Activated CD8-positive, alpha-beta memory T cell treated with anti-CD3 and anti-CD28 coated beads for 1 hour (primary cell): ENCODE data around the gene CNTLN.
"Not testable (repeated sequence)": the region's sequence is repeated elsewhere in the genome, so short reads cannot be mapped to it uniquely, and the experiment has no call there.

Experiments
- DNase-seq, 2 donors: peaks; one replicate each; pipeline ENCODE4 v3.0.0-alpha.2; 2020; ENCODE audit warnings: low read depth in 1 of 2; ENCODE audit errors: extremely low read depth in 1 of 2

Gene CNTLN

DNA sequence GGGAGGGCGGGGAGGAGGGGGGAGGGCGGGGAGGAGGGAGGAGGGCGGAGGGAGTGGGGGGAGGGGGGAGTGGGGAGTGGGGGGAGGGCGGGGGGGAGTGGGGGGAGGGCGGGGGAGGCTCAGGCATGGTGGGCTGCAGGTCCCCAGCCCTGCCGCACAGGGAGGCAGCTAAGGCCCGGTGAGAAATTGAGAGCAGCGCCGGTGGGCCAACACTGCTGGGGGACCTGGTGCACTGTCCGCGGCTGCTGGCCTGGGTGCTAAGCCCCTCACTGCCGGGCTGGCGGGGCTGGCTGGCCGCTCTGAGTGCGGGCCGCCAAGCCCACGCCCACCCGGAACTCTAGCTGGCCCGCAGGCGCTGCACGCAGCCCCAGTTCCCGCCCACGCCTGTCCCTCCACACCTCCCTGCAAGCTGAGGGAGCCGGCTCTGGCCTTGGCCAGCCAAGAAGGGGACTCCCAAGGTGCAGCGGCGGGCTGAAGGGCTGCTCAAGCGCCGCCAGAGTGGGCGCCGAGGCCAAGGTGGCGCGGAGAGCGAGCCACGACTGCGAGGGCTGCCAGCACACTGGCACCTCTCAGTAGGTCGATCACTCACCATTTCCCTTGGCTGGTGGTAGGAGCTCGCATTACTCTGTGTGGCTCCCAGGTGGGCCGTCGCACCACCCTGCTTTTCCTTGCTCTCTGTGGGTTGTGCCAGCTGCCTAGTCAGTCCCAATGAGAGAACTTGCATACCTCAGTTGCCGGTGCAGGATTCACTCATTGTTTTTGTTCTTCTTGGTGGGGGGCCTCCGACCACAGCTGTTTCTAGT lies 160.2 kb downstream of the CNTLN start:
- no peak for DNase-seq

DNA sequence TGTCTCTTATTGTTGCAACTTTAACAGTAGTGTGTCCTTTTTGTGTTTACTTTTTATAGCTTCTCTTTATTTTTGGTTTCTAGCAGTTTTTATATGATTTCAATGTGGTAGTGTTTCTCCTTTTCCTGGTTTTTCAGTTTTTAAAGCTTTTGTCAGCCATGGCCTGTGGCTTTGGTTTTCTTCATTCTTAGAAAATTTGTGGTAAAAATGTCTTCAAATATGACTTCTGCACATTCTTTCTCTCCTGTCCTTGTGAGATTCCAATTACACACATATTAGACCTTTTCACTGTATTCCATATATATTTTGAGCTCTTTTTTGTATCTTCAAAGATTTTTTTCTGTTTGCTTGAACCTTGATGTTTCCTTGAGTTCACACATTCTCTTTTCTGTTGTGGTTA lies 180.5 kb downstream of the CNTLN start:
- no peak for DNase-seq

DNA sequence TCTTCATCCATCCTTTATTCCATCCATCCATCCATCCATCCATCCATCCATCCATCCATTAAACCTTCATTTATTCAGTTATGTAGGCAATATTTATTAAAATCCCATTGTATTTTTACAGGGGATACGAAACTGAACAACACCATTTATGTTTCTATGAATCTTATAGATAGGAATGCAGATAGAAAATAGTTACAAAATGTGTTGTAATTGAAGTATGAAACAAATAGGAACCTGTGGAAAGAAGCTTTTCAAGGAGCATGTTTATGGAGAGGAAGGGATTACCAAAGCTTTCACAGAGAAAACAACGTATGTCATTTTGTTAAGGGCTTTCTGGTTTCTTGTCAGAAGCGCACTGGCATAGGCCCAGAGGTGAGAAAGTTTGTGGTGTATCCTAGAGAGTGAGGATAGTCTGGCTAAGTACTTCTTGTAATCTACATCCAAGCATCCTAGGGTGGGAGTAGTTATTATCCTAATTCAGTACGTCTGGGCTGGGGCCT lies 184.0 kb downstream of the CNTLN start:
- DNase-seq = no peak

DNA sequence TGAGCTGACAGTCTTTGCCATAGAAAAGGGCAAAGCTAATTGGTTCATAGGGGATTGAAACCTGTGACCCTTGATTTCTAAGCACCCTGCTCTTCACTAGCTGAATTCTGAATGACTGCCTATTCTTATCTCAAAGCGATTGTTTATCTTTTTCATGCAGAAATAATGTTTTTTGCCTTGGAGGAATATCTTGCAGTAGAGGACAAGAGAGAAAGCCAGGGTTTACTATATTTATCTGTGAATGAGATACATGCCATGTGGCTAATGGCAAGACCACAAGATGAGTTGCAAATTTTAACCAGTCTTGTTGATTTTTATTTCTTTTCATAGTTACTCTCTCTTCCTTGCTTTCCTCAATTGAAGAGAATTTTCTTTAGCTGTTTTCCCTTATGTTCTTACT lies 185.0 kb downstream of the CNTLN start:
- DNase-seq = no peak

DNA sequence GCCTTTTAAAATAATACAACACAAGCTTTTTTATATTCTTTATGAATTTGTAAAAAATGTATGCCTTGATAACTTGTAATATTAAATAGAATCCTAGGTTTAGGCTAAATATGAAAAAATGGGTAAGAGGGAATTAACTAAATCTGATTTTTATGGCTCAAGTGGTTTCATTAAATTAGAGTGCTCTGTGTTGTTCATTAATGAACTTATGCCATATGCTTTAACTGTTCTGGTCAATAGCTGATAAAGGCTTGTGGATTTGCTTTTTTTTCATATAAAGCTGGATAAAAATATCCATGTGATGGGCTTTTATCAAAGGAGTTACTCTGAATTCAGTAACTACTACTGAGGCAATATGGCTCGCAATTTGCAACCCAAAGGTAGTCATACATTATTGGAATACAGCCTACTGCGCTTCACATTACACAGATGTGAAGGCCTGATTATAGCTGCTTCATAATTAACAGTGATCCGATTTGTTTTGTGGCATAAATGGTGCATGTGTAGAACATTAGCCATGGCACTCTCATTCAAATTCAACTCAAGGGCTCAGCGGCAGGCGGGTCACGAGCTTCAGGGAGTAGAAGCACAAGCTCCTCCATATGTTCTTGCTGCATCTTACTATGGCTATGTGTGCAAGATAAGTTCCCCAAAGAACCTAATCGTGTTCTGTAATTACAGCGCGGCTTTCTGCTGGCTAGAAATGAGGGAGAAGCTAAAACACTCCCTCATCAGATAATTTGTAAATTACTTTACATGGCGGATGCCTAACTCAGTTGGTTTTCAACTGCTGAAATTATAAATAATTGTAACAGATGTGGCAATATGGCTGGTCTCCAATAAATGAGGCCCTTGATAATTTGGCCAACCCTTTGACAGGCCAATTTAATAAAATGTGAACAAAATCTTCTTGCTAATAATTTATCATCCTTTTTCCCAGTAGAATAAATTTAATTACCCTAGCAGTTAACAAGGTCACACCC lies 188.3 kb downstream of the CNTLN start:
- DNase-seq = no peak

DNA sequence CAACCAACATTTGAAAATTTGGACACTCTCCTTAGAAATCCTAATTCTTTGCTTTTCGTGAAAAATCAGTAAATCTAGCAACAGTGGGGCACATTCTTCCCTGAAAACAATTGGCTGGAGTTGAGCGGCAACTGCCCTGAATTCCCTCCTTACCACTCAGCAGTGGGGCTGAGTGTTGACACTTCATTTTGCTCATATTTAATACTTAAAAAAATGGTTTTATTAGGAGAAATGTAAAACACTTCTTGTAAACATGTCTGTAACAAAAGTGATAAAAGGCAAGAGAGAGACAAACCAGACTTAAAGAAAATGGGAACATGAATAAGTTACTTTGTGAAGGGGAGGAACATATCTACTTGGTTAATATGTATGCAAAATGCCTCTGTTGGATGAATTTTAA lies 193.5 kb downstream of the CNTLN start:
- no peak for DNase-seq

DNA sequence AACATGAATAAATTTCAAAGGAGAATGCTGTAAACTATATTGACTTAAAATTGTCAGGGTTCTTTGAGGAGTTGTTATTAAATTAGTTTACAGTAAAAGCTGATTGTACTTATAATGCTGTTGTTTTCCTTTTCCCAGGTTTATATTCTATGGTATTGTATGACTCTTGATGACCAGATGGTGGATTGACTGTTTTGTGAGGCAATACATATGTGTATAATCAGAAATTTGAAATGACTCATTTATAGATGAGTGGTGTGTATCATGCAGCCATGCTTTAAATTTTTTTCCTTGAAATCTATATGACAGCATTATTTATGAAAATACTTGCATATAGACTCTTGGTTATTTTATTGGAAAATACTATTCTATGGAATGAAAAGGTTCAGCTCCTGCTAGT lies 195.3 kb downstream of the CNTLN start:
- no peak for DNase-seq

DNA sequence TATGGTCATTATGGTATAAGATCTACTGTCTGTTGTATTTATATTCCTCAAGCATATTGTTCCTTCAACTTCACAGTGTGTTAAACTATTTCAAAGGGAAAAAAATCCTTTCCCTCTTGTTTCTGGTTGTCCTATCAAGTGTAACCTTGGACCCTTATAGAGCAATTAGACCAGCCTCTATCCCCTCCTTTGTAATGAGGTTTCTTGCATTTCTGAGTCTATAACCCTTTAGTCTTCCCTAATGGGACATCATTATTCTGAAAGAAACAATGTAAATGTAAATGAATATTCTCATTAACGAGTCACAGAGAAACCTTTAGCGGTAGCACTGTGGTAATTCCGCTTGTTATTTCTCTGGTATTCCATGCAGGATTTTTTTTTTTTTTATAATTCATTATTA lies 197.3 kb downstream of the CNTLN start:
- DNase-seq = no peak

DNA sequence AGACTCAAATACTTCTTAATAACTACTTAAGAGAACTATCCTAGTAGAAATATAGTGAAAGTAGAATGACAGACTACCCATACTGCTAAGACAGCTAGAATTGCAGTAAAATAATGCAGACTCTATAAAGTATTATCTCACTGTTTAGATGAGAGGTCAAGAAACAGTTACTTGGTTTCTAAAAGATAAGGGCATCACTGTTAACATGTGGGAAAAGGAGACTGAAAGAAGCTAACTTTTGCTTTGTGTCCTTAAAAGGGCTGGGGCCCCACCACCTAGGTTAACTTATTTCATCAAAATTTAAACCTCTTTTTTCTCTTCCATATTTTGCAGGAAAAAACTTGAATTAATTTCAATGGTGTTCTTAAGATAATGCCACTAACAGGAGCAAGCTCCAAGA lies 204.3 kb downstream of the CNTLN start:
- no peak for DNase-seq

DNA sequence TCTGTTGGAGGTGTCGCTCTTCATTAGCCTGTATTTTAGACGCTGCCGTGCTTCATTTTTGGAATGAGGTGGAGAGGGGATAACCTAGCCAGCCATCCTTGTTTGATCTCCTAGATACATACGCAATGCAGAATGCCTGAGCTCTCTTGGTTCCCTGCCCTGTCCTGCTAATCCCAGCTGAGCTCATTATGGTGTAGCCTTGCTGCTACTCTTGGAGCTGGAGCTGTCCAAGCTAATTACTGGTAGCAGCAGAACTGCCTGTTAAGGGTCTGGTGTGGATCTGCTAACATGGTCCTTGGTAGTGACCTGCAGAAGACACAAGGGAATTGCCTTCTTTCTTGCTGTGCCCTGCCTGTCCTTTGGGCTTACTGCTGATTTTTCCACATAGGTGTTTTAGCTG lies 207.9 kb downstream of the CNTLN start:
- DNase-seq = no peak

DNA sequence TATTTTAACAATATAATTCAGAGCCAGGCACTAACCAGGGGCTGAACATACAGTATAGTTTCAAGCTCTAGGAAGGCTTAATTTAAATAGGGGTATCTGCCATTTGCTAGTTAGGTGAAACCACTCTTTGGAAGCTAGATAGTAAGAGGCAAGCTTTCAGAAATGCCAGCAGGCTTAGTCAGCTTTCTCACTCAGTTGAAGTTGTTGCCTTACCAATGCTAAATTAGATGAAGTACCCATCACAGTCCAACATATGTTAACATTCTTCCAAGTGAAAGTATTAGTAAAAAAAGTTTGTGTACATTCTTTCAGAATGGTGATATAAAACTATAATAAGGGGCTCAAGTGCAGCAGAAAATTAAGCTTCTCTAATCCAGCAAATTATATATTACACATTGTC lies 215.0 kb downstream of the CNTLN start:
- no peak for DNase-seq

DNA sequence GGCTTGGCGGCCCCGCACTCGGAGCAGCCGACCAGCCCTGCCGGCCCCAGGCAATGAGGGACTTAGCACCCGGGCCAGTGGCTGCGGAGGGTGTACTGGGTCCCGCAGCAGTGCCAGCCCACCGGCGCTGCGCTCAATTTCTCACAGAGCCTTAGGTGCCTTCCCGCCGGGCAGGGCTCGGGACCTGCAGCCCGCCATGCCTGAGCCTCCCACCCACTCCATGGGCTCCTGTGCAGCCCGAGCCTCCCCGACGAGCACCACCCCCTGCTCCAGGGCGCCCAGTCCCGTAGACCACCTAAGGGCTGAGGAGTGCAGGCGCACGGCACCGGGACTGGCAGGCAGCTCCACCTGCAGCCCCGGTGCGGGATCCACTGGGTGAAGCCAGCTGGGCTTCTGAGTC lies 219.2 kb downstream of the CNTLN start:
- not testable (repeated sequence) for DNase-seq

DNA sequence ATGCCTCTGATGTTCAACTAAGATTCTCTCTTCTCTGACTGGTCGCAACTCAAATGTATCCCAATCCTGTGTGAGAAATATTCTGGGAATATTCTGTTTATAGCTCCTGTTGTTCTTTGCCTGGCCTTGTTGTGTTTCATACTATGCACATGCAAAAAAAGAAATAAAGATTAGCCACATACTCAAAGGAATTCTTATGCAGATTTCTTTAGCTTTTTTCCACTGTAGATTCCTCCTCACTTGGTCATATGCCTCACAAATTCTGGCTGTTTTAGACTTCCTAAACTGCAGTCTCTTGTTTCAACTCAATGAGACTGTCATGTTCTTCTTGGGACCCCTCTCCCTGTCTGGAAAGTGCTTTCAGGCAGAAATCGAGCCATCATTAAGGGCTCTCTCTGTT lies 226.5 kb downstream of the CNTLN start:
- no peak for DNase-seq

DNA sequence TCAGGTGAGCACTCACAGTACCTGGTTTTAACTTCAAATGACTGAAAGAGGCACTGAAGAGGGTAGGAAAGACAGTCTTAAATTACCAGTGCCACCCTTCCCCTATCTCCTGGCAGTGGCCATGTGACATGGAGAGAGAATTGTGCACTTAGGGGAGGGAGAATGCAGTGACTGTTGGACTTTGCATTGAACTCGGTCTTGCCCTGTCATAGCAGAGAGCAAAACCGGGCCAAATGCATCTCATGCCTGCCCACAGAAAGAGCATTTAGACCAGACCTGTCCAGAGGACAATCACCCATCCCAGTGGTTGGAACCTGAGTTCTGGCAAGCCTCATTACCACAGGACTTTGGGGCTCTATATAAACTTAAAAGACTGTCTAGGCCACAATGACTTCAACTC lies 232.2 kb downstream of the CNTLN start:
- no peak for DNase-seq

DNA sequence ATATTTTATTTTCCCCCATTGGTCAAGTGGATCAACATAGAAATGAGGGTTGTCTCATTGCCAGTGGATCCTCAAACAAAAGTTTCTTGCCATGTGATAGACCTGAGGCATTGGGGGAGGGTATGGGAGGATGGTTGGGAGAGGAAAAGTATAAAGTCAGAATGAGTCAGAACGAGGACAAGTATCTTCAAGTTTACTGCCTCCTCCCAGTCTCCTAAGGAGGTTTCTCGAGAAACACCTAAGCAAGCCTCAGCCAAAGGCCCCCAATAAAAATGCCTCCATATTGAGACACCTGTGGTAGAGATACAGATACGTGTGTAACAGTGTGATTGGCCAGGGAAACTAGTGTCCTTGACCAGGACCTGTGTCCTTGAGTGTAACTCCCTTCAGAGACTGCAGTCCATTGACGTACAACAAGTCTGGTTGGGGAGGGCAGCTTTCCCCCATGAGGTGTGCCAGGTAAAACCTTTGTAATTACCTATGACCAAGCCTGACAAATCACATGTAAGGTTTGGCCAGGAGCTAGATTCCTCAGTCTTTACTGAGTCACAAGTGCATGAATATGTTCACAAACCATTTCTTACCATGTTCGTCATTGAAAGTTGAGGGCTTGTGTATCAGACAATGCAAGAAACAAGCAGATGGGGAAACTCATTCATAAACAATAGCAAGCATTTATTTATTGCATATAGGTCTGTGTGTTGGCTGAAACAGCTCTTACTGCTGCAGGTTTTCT lies 245.5 kb downstream of the CNTLN start:
- no peak for DNase-seq

DNA sequence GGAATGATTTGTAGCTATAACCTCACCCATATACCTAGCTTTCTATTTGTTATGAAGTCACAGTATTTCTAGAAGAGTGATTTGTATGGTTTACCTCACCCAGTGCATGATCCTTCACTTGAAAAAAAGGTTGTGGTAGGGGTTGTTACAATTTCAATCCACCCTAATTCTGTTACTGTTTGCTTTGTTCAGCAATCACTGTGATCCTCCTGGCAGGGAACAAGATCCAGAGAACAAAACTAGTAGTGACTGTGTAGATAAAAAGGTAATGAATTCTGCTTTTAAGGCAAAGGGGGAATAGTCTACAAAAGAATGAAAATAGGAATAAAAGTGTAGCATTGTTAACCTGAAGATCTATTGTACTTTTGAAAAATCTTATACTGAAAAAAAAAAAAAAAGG lies 252.7 kb downstream of the CNTLN start:
- DNase-seq = no peak

DNA sequence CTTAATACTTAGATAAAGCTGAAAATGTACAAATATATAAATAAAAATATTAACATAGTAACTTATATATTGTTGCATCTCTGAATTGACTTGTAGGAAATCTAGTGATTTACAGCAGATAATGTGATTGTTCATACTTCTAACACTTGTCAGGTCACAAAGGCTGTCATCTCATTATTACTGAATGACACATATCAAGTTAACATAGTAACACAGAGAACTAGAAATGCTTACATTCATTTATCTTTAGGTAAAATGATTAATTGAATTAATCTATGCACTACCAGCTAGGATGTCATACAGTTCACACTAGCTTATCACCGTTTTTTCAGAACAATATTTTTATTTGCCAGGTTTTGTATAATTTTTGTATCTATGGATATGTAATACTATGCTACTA lies 254.2 kb downstream of the CNTLN start:
- no peak for DNase-seq

DNA sequence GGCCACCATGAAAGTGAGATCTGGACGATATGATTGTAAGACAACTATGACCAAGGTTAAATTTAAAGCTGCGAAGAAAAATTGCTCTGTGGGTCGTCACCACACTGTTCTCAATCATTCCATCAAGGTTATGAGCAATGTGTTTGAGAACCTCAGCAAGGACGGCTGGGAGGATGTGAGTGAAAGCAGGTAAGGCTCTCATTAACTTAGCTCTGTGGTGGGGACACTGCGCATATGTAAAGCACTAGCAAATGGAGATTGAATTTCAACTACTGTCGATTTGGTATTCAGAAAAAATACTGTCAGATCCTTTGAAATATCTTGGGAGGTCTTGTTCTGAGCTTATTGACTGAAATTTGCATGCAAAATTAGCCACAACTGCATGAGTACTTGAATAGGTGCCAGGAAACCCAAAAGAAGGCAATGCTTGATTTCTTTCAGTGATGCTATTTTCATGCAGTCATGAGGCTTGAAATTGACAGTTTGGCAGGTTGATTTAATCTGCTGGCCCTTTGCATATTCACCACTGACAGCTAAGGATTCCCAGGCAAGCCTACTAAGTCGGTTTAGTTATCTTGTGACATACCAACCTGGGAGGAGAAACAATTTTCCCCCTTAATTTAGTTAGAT lies 260.2 kb downstream of the CNTLN start:
- no peak for DNase-seq

DNA sequence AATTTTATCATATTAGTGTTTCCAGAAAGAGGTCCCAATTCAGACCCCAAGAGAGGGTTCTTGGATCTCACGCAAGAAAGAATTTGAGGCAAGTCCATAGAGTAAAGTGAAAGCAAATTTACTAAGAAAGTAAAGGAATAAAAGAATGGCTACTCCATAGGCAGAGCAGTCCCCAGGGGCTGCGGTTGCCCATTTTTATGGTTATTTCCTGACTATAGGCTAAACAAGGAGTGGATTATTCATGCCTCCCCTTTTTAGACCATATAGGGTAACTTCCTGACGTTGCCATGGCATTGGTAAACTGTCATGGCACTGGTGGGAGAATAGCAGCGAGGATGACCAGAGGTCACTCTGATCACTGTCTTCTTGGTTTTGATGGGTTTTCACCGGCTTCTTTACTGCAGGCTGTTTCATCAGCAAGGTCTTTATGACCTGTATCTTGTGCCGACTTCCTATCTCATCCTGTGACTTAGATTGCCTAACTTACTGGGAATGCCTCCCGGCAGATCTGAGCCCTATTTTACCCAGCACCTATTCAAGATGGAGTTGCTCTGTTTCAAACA lies 262.4 kb downstream of the CNTLN start:
- DNase-seq = not testable (repeated sequence)

DNA sequence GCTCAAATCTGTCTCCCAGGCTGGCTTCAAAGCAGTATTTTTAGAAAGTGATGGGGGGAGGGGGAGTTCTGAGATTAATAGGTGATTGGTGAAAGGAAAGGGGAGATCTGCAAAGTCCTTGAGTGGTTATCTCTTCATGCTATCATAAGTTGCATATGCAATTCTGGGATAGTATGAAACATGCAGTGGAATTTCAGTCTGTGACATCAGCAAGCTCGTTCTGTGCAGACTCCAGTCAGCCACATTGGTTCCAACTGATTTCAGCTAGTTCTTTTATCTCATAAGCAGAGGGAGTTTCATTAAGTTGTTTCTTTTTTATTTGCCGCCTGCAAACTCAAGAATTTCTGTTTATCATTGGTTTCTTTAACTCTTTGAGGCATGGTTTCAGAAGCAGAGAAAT lies 263.5 kb downstream of the CNTLN start:
- DNase-seq = no peak
